ENCODE results near the gene HIVEP3. TPM values are rescaled to one million over a fixed set of nuclear protein-coding genes. Genes with fewer than 3 reads are reported as not detected.

HIVEP3 gene
- total RNA-seq, 4 donors from 2014 or later = 1.4 to 3.0 (median 2.3) TPM

DNA sequence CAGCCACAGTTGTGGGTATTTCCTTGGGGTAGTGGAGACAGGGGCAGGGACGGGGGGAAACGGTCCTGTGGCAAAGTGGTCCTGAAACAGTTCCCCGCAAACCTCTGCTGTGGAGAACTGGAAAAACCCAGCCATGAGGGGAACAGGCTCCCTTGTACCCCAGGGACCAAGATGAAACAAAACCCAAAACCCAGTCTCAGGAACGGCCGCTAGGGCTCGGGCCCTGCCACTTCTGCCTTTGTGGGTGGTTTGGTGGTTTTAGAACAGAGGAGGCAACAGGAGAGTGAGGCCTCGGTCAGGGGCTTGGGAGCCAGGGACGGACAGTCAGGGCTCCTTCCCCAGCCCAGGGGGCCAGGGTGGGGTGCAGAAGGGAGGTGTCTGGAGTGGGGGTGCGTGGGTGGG, 409.5 kb downstream of the HIVEP3 start:
- Histone ChIP-seq H3K27me3 (no peaks in the 10 kb centered on the region), H3K4me1 (peaks cover 0 to 3% (median 0%) of the 10 kb centered on the region in 4 donors), H3K9me3 (no peaks in the 10 kb centered on the region), H3K27ac (replicated peaks in 1 of 4) (no peak overlapping the region), H3K36me3 (peaks cover 0 to 16% (median 3%) of the 10 kb centered on the region in 4 donors), H3K4me3 (no peak overlapping the region)
- TF ChIP-seq EP300 (IDR thresholded peaks at IDR 0.05) (no peak), POLR2A (IDR thresholded peaks at IDR 0.05; ENCODE audit: low read depth) (no peak), POLR2AphosphoS5 (IDR thresholded peaks at IDR 0.05) (no peak)
- TF ChIP-seq, protein P1, sequence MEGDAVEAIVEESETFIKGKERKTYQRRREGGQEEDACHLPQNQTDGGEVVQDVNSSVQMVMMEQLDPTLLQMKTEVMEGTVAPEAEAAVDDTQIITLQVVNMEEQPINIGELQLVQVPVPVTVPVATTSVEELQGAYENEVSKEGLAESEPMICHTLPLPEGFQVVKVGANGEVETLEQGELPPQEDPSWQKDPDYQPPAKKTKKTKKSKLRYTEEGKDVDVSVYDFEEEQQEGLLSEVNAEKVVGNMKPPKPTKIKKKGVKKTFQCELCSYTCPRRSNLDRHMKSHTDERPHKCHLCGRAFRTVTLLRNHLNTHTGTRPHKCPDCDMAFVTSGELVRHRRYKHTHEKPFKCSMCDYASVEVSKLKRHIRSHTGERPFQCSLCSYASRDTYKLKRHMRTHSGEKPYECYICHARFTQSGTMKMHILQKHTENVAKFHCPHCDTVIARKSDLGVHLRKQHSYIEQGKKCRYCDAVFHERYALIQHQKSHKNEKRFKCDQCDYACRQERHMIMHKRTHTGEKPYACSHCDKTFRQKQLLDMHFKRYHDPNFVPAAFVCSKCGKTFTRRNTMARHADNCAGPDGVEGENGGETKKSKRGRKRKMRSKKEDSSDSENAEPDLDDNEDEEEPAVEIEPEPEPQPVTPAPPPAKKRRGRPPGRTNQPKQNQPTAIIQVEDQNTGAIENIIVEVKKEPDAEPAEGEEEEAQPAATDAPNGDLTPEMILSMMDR (IDR thresholded peaks at IDR 0.05) = no peak
- DNase-seq (ENCODE audit: extremely low spot score) = no peak
- intact Hi-C loops (cut with DNase I) = no loop called here
- WGBS = 74% methylated on average over 9 of the region's 9 CpGs

DNA sequence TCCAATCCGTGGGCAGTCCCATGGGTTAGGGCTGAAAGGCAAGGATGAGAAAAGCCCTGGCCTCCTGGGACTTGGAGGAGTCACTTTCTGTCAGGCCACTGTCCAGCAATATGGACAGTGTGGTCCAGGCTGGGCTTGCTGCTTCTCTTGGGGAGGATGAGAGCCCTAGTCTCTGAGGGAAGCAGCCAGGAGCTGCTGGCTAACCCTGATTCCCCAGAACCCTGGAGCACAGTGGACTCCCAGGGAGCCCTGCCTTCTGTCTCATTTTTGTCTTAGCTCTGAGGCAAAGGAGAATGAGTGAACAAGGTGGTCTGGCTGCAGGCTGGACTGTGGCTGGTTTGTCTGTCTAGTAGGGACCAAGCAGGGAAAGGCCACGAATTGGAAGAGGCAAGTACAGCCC, 410.4 kb downstream of the HIVEP3 start:
- Histone ChIP-seq H3K27me3 (no peaks in the 10 kb centered on the region), H3K9me3 (no peaks in the 10 kb centered on the region), H3K27ac (replicated peaks in 1 of 4) (no peak overlapping the region), H3K4me3 (no peak overlapping the region), H3K36me3 (peaks cover 0 to 15% (median 3%) of the 10 kb centered on the region in 4 donors), H3K4me1 (peaks cover 0 to 5% (median 1%) of the 10 kb centered on the region in 4 donors)
- intact Hi-C loops (cut with DNase I) = no loop called here
- TF ChIP-seq, protein P1 (IDR thresholded peaks at IDR 0.05) = no peak
- TF ChIP-seq EP300 (IDR thresholded peaks at IDR 0.05) (no peak), POLR2AphosphoS5 (IDR thresholded peaks at IDR 0.05) (no peak), POLR2A (IDR thresholded peaks at IDR 0.05; ENCODE audit: low read depth) (no peak)
- DNase-seq (ENCODE audit: extremely low spot score) = no peak
- WGBS = 83% methylated on average over 1 of the region's 2 CpGs

DNA sequence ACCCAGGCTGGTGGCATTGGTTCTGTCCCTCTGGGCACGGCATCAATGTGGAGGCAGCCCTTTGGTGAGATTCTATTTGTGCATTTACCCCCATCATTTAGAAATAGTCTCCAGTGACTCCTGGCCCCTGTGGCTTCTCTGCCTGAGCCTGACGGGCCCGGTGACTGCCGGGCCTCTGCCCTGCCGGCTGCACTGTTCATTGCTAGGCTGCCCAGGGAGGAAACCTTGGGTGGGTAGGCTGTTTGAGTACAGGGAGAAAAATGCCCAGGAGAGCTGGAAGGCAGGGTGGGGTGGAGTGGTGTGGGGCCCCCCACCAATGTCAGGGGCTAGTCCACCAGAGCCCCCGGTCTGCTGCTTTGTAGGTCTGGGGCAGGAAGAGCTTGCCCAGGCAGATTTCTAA, 410.9 kb downstream of the HIVEP3 start:
- Histone ChIP-seq H3K4me1 (peaks cover 1 to 7% (median 4%) of the 10 kb centered on the region in 4 donors), H3K9me3 (no peaks in the 10 kb centered on the region), H3K27ac (replicated peaks in 1 of 4) (no peak overlapping the region), H3K4me3 (no peak overlapping the region), H3K27me3 (no peaks in the 10 kb centered on the region), H3K36me3 (peaks cover 0 to 12% (median 3%) of the 10 kb centered on the region in 4 donors)
- TF ChIP-seq POLR2A (IDR thresholded peaks at IDR 0.05; ENCODE audit: low read depth) = no peak
- TF ChIP-seq, protein P1 (IDR thresholded peaks at IDR 0.05) = no peak
- TF ChIP-seq EP300 (IDR thresholded peaks at IDR 0.05) = no peak
- TF ChIP-seq POLR2AphosphoS5 (IDR thresholded peaks at IDR 0.05) = no peak
- intact Hi-C loops (cut with DNase I) = no loop called here
- no peak for DNase-seq (ENCODE audit: extremely low spot score)
- 93% methylated on average over 6 of the region's 6 CpGs for WGBS

DNA sequence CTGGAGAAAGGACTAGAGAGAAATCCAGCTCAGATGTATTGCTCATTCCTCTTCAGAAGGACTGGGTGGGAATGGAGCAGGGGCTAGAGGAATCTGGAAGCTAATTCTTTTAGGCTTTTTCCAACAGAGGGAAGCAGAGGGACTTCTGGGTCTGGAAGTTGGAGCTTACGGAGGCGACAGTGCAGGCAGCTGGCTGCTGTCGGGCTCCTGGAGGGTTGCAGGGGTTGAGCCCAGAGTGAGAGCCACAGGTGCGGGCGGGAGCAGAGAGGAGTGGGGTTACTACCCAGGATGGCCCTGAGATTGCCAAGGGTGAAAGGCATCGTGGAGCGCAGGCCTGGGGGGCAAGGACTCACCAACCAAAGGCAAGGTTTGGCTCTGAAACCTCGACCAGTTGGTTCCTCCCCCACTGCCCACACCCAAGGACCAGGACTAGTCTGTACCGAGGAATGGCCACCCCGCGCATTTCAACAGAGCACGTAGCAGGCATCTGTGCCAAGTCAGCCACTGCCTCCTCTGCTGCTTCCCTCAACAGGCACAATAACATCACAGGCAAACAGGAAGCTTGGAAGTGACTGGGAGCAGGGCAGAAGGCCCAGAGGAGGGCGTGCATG, 411.5 kb downstream of the HIVEP3 start:
- no peak overlapping the region for H3K4me3 ChIP-seq
- H3K27me3 ChIP-seq = no peaks in the 10 kb centered on the region
- no peaks in the 10 kb centered on the region for H3K9me3 ChIP-seq
- H3K4me1 ChIP-seq = peaks cover 6 to 11% (median 8%) of the 10 kb centered on the region in 4 donors
- 93% methylated on average over 13 of the region's 13 CpGs for WGBS
- no peak overlapping the region for H3K27ac ChIP-seq (replicated peaks in 1 of 4)
- peaks cover 0 to 8% (median 3%) of the 10 kb centered on the region in 4 donors for H3K36me3 ChIP-seq
- TF ChIP-seq POLR2AphosphoS5 (IDR thresholded peaks at IDR 0.05) = no peak
- TF ChIP-seq, protein P1 (IDR thresholded peaks at IDR 0.05) = no peak
- no peak for TF ChIP-seq EP300 (IDR thresholded peaks at IDR 0.05)
- TF ChIP-seq POLR2A (IDR thresholded peaks at IDR 0.05; ENCODE audit: low read depth) = no peak
- DNase-seq (ENCODE audit: extremely low spot score) = no peak
- intact Hi-C loops (cut with DNase I) = no loop called here
